ENCODE data around the gene COL16A1.

Gene COL16A1

GRCh38 chr1:31733389-31734219 lies 29.8 kb upstream of the COL16A1 start:
- DNase-seq (ENCODE audit: low read depth, low spot score) = no peak

- no peak for DNase-seq (ENCODE audit: low read depth, low spot score)
These were observed 29.0 kb upstream of the COL16A1 start for GRCh38 chr1:31732751-31733289.

GRCh38 chr1:31732343-31732742 lies 28.5 kb upstream of the COL16A1 start:
- DNase-seq (ENCODE audit: low read depth, low spot score) = no peak

GRCh38 chr1:31731049-31731565 lies 27.3 kb upstream of the COL16A1 start:
- DNase-seq (ENCODE audit: low read depth, low spot score) = no peak

- DNase-seq (ENCODE audit: low read depth, low spot score) = no peak
These were observed 26.7 kb upstream of the COL16A1 start for GRCh38 chr1:31730336-31731048.

- no peak for DNase-seq (ENCODE audit: low read depth, low spot score)
These were observed 24.0 kb upstream of the COL16A1 start for GRCh38 chr1:31727849-31728248.

- no peak for DNase-seq (ENCODE audit: low read depth, low spot score)
These were observed 23.4 kb upstream of the COL16A1 start for GRCh38 chr1:31727195-31727594.

GRCh38 chr1:31726715-31727114 lies 22.9 kb upstream of the COL16A1 start:
- DNase-seq (ENCODE audit: low read depth, low spot score) = no peak

- peak; percentile 24 for DNase-seq (ENCODE audit: low read depth, low spot score)
These were observed 22.1 kb upstream of the COL16A1 start for GRCh38 chr1:31725777-31726535.

GRCh38 chr1:31725134-31725533 lies 21.3 kb upstream of the COL16A1 start:
- no peak for DNase-seq (ENCODE audit: low read depth, low spot score)

- DNase-seq (ENCODE audit: low read depth, low spot score) = peak; percentile 89
These were observed 20.1 kb upstream of the COL16A1 start for GRCh38 chr1:31723828-31724359.

- no peak for DNase-seq (ENCODE audit: low read depth, low spot score)
These were observed 14.6 kb upstream of the COL16A1 start for GRCh38 chr1:31718327-31718897.

GRCh38 chr1:31717341-31717740 lies 13.5 kb upstream of the COL16A1 start:
- no peak for DNase-seq (ENCODE audit: low read depth, low spot score)

GRCh38 chr1:31715873-31716220 lies 12.0 kb upstream of the COL16A1 start:
- no peak for DNase-seq (ENCODE audit: low read depth, low spot score)

GRCh38 chr1:31715087-31715872 lies 11.5 kb upstream of the COL16A1 start:
- peak; percentile 94 for DNase-seq (ENCODE audit: low read depth, low spot score)

- peak; percentile 81 for DNase-seq (ENCODE audit: low read depth, low spot score)
These were observed 10.7 kb upstream of the COL16A1 start for GRCh38 chr1:31714442-31715086.

- DNase-seq (ENCODE audit: low read depth, low spot score) = peak; percentile 87
These were observed 8.8 kb upstream of the COL16A1 start for GRCh38 chr1:31712630-31713029.

- DNase-seq (ENCODE audit: low read depth, low spot score) = peak; percentile 86
These were observed 8.3 kb upstream of the COL16A1 start for GRCh38 chr1:31712068-31712467.

- DNase-seq (ENCODE audit: low read depth, low spot score) = peak; percentile 45
These were observed 4.5 kb upstream of the COL16A1 start for GRCh38 chr1:31708324-31708723.

- peak; percentile 72 for DNase-seq (ENCODE audit: low read depth, low spot score)
These were observed 3.9 kb upstream of the COL16A1 start for GRCh38 chr1:31707711-31708110.
